WTC11 (cell line): ENCODE results near the gene GIMAP8.

Experiments
- ATF3 ChIP-seq: sonication (generic); formaldehyde crosslinking; conservative IDR thresholded peaks from 2 replicates; pipeline ENCODE4 v1.8.1; 2022; ENCODE audit warnings: mild to moderate bottlenecking, missing genetic modification reagents
- IRF2 ChIP-seq: sonication (generic); formaldehyde crosslinking; IDR thresholded peaks from 2 replicates; pipeline ENCODE4 v1.8.0; 2022; ENCODE audit warnings: low read depth, missing genetic modification reagents, borderline replicate concordance
- NR3C1 ChIP-seq: sonication (generic); formaldehyde crosslinking; conservative IDR thresholded peaks from 2 replicates; pipeline ENCODE4 v1.8.1; 2023; ENCODE audit warnings: low read depth, mild to moderate bottlenecking, missing genetic modification reagents
- TF ChIP-seq, protein P1 (sequence below): fragments of 200-600 bp; IDR thresholded peaks from 2 replicates; pipeline ENCODE4 v1.8.0; 2022; ENCODE audit warnings: antibody characterized with exemption
- TF ChIP-seq, protein P2 (sequence below): sonication (generic); formaldehyde crosslinking; IDR thresholded peaks from 2 replicates; pipeline ENCODE4 v1.8.1; 2022; ENCODE audit warnings: low read depth, mild to moderate bottlenecking, moderate library complexity, missing genetic modification reagents, borderline replicate concordance

GRCh38 chr7:150401861-150402631, 48.4 kb upstream of the GIMAP8 start:
- TF ChIP-seq, protein P1, sequence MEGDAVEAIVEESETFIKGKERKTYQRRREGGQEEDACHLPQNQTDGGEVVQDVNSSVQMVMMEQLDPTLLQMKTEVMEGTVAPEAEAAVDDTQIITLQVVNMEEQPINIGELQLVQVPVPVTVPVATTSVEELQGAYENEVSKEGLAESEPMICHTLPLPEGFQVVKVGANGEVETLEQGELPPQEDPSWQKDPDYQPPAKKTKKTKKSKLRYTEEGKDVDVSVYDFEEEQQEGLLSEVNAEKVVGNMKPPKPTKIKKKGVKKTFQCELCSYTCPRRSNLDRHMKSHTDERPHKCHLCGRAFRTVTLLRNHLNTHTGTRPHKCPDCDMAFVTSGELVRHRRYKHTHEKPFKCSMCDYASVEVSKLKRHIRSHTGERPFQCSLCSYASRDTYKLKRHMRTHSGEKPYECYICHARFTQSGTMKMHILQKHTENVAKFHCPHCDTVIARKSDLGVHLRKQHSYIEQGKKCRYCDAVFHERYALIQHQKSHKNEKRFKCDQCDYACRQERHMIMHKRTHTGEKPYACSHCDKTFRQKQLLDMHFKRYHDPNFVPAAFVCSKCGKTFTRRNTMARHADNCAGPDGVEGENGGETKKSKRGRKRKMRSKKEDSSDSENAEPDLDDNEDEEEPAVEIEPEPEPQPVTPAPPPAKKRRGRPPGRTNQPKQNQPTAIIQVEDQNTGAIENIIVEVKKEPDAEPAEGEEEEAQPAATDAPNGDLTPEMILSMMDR: no peak
- TF ChIP-seq ATF3 (CRISPR knock-in tag) (peak; percentile 76; the same call in 1 of the 2 replicates), IRF2 (CRISPR knock-in tag) (no peak), NR3C1 (CRISPR knock-in tag) (no peak)
- TF ChIP-seq, protein P2, sequence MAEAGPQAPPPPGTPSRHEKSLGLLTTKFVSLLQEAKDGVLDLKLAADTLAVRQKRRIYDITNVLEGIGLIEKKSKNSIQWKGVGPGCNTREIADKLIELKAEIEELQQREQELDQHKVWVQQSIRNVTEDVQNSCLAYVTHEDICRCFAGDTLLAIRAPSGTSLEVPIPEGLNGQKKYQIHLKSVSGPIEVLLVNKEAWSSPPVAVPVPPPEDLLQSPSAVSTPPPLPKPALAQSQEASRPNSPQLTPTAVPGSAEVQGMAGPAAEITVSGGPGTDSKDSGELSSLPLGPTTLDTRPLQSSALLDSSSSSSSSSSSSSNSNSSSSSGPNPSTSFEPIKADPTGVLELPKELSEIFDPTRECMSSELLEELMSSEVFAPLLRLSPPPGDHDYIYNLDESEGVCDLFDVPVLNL (CRISPR knock-in tag): no peak
